ENCODE measurements around the gene RPS6KA5.

The RPS6KA5 gene

DNA sequence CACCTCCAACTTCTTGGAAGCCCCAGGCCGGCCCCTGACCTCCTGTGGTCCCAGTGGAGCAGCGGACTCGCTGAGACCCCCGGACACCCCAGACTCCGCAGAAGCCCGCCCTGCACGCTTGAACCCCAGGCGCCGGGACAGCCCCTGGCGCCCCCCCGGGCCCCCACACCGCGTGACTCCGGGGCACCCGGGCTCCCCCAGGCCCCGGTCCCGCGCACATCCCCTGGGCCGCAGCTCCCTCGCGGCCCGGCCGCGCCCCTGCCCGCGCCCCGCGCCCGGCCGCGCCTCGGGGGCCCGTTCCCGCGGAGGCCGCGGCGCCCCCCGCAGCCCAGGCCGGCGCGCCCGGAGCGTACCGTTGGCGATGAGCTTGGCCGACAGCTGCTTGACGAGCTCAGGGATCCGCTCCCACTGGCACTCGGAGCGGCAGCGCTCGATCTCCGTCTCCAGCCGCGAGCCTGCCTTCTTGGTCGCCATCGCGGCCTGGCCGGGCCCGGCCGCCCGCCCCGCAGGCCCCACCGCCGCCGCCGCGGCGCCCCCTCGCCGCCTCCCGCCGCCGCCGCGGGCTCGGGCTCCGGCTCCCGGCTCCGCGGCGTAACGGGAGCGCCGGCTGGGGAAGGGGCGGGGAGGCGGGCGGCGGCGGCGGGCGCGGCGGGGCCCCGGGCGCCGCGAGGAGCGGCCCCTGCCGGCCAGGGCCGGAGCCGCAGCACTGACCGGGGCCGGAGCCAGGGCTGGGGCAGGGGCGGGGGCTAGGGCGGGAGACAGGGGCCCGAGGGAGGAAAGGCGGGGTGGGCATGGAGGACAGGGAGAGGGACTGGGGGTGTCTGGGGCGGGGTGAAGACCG lies 244.4 kb downstream of the RPS6KA5 start, which contains the start of gene TTC7B:
Gene TTC7B (minus strand): TSS at position 609 of the 841 bp plus-strand sequence. CDS start 135 bp downstream, at position 474.
- in situ Hi-C loops (cut with MboI; ENCODE audit: low pct_unique_long_range_greater_than_20kb, low sequenced_read_pairs, unreplicated experiment) = no loop called here

DNA sequence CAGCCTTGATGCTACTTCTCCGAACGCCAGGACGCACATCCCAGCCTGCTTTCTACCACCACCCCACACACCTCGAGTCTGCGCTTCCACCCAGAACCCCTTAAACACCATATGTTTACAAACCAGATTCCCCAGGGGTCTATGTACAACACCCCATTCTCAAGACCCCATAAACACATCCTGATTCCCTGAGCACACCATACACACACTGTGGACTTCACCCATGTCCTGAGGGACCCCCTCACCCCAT lies 244.9 kb downstream of the RPS6KA5 start:
- in situ Hi-C loops (cut with MboI; ENCODE audit: low pct_unique_long_range_greater_than_20kb, low sequenced_read_pairs, unreplicated experiment) = no loop called here
- DNase-seq (ENCODE audit: low spot score) = no peak
- TF ChIP-seq CTCF (IDR thresholded peaks at IDR 0.05; ENCODE audit: extremely low read depth, insufficient read depth, missing control alignments) = no peak

More for the DNA sequence above, 244.4 kb downstream of the RPS6KA5 start, which contains the start of gene TTC7B:
- TF ChIP-seq CTCF (IDR thresholded peaks at IDR 0.05; ENCODE audit: extremely low read depth, insufficient read depth, missing control alignments) = peak; percentile 55
- DNase-seq (ENCODE audit: low spot score) = peak; percentile 91

GRCh38 chr14:90814806-90815571 lies 245.5 kb downstream of the RPS6KA5 start:
- no peak for DNase-seq (ENCODE audit: low spot score)
- no peak for TF ChIP-seq CTCF (IDR thresholded peaks at IDR 0.05; ENCODE audit: extremely low read depth, insufficient read depth, missing control alignments)
- in situ Hi-C loops (cut with MboI; ENCODE audit: low pct_unique_long_range_greater_than_20kb, low sequenced_read_pairs, unreplicated experiment) = no loop called here

GRCh38 chr14:90813442-90813841 lies 247.0 kb downstream of the RPS6KA5 start:
- no peak for TF ChIP-seq CTCF (IDR thresholded peaks at IDR 0.05; ENCODE audit: extremely low read depth, insufficient read depth, missing control alignments)
- in situ Hi-C loops (cut with MboI; ENCODE audit: low pct_unique_long_range_greater_than_20kb, low sequenced_read_pairs, unreplicated experiment) = no loop called here
- DNase-seq (ENCODE audit: low spot score) = no peak

DNA sequence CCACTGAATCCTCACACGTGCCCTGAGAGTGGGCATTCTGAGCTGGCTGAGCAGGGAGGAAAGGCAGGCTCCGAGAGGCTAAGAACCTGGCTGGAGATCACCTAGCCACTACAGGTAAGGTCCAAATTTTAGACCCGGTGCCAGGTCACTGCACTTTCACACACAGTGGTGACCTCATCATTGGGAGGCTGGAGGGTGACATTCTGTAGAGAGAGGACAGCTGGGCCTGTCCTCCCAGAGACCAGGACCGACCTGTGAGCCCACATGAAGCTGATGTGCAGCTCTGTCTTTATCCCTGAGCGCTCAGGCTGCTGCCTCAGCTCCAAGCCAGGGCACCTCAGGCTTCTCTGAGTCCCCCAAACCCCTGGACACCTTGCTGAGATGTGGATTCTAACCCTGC lies 248.3 kb downstream of the RPS6KA5 start:
- no peak for DNase-seq (ENCODE audit: low spot score)
- in situ Hi-C loops (cut with MboI; ENCODE audit: low pct_unique_long_range_greater_than_20kb, low sequenced_read_pairs, unreplicated experiment) = no loop called here
- no peak for TF ChIP-seq CTCF (IDR thresholded peaks at IDR 0.05; ENCODE audit: extremely low read depth, insufficient read depth, missing control alignments)

- TF ChIP-seq CTCF (IDR thresholded peaks at IDR 0.05; ENCODE audit: extremely low read depth, insufficient read depth, missing control alignments) = no peak
- in situ Hi-C loops (cut with MboI; ENCODE audit: low pct_unique_long_range_greater_than_20kb, low sequenced_read_pairs, unreplicated experiment) = no loop called here
- DNase-seq (ENCODE audit: low spot score) = no peak
These were observed 248.8 kb downstream of the RPS6KA5 start for GRCh38 chr14:90811641-90812040.

All from GM13977 (cell line).